ENCODE results near the gene HAP1. TPM values are rescaled to one million over a fixed set of nuclear protein-coding genes. Genes with fewer than 3 reads are reported as not detected.
A peak's percentile ranks its signal among the peaks of the same experiment; 100 is the strongest.
"Not testable (repeated sequence)": the region's sequence is repeated elsewhere in the genome, so short reads cannot be mapped to it uniquely, and the experiment has no call there.

The HAP1 gene
- total and polyA plus RNA-seq, 4 donors = under 0.01 to 0.05 (median 0.03) TPM

DNA sequence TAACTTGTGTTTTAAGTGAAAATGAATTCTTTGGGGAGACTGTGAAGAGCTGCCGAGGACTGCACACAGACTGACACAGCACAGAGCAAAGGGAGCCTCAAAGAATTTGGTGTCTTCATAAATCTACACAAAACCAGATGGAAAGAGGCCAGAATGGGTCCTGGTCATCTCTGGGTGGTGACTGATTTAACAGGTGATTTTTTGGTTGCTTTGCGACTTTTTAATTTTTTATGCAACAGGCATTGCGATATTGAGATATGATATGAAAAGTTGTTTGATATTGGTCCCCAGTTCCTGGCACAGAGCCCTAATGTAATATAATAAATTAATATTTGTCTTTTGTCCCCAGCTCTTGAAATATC lies 58.4 kb downstream of the HAP1 start:
- 38% methylated on average over 3 of the region's 3 CpGs for WGBS
- no peak overlapping the region for H3K9ac ChIP-seq (ENCODE audit: low read depth in 1 of 2, low read length in 2 of 2)
- TF ChIP-seq, protein P1, sequence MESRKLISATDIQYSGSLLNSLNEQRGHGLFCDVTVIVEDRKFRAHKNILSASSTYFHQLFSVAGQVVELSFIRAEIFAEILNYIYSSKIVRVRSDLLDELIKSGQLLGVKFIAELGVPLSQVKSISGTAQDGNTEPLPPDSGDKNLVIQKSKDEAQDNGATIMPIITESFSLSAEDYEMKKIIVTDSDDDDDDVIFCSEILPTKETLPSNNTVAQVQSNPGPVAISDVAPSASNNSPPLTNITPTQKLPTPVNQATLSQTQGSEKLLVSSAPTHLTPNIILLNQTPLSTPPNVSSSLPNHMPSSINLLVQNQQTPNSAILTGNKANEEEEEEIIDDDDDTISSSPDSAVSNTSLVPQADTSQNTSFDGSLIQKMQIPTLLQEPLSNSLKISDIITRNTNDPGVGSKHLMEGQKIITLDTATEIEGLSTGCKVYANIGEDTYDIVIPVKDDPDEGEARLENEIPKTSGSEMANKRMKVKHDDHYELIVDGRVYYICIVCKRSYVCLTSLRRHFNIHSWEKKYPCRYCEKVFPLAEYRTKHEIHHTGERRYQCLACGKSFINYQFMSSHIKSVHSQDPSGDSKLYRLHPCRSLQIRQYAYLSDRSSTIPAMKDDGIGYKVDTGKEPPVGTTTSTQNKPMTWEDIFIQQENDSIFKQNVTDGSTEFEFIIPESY (IDR thresholded peaks at IDR 0.05) = no peak
- TF ChIP-seq RAD21 (IDR thresholded peaks at IDR 0.05) (no peak), FOXA1 (IDR thresholded peaks at IDR 0.05) (no peak), NR2F2 (IDR thresholded peaks at IDR 0.05) (no peak), JUND (IDR thresholded peaks at IDR 0.05) (no peak), HNF4G (IDR thresholded peaks at IDR 0.05) (no peak), YY1 (IDR thresholded peaks at IDR 0.05) (no peak), RXRA (IDR thresholded peaks at IDR 0.05) (no peak), FOXA2 (IDR thresholded peaks at IDR 0.05) (no peak), GABPA (IDR thresholded peaks at IDR 0.05 in 1 of 2, conservative IDR thresholded peaks at IDR 0.05 in 1 of 2) (no peak)
- TF ChIP-seq, protein P2, sequence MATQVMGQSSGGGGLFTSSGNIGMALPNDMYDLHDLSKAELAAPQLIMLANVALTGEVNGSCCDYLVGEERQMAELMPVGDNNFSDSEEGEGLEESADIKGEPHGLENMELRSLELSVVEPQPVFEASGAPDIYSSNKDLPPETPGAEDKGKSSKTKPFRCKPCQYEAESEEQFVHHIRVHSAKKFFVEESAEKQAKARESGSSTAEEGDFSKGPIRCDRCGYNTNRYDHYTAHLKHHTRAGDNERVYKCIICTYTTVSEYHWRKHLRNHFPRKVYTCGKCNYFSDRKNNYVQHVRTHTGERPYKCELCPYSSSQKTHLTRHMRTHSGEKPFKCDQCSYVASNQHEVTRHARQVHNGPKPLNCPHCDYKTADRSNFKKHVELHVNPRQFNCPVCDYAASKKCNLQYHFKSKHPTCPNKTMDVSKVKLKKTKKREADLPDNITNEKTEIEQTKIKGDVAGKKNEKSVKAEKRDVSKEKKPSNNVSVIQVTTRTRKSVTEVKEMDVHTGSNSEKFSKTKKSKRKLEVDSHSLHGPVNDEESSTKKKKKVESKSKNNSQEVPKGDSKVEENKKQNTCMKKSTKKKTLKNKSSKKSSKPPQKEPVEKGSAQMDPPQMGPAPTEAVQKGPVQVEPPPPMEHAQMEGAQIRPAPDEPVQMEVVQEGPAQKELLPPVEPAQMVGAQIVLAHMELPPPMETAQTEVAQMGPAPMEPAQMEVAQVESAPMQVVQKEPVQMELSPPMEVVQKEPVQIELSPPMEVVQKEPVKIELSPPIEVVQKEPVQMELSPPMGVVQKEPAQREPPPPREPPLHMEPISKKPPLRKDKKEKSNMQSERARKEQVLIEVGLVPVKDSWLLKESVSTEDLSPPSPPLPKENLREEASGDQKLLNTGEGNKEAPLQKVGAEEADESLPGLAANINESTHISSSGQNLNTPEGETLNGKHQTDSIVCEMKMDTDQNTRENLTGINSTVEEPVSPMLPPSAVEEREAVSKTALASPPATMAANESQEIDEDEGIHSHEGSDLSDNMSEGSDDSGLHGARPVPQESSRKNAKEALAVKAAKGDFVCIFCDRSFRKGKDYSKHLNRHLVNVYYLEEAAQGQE (IDR thresholded peaks at IDR 0.05) = no peak
- TF ChIP-seq, protein P3, sequence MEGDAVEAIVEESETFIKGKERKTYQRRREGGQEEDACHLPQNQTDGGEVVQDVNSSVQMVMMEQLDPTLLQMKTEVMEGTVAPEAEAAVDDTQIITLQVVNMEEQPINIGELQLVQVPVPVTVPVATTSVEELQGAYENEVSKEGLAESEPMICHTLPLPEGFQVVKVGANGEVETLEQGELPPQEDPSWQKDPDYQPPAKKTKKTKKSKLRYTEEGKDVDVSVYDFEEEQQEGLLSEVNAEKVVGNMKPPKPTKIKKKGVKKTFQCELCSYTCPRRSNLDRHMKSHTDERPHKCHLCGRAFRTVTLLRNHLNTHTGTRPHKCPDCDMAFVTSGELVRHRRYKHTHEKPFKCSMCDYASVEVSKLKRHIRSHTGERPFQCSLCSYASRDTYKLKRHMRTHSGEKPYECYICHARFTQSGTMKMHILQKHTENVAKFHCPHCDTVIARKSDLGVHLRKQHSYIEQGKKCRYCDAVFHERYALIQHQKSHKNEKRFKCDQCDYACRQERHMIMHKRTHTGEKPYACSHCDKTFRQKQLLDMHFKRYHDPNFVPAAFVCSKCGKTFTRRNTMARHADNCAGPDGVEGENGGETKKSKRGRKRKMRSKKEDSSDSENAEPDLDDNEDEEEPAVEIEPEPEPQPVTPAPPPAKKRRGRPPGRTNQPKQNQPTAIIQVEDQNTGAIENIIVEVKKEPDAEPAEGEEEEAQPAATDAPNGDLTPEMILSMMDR (IDR thresholded peaks at IDR 0.05; ENCODE audit: low read depth, low read length, missing input control) = no peak

DNA sequence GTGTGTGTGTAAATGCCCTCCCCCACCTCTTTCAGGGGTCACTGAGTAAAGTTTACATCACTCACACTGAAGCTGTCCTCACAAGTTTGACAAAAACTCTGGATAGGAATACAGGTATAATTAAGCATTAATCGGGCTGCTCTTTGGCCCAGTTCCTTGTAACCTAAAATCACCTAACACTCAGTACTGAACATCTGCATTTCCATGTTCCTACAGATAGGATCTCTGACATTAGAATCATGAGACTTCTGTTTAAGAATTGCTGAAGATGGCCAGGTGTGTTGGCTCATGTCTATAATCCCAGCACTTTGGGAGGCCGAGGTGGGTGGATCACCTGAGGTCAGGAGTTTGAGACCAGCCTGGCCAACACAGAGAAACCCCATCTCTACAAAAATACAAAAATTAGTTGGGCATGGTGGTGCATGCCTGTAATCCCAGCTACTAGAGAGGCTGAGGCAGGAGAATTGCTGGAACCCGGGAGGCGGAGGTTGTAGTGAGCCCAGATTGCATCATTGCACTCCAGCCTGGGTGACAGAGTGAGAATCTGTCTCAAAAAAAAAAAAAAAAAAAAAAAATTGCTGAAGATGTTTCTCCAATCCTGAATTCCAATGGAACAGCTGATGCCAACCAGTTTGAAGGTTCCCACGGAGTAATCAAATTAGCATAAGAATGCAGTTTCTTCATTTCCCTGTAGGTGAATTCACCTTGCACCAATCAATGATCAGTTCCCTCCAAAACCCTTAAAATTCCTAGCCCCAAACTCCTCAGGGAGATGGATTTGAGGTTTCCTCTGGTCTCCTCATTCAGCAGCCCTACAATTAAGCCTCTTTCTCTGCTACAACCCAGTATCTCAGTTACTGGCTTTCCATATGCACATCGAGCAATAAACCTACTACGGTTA lies 59.0 kb downstream of the HAP1 start:
- H3K4me3 ChIP-seq (ENCODE audit: low read depth in 1 of 3, low read length in 3 of 3); DNase-seq (ENCODE audit: low spot score); H3K27me3 ChIP-seq (ENCODE audit: control insufficient read depth in 4 of 4, insufficient read depth in 4 of 4, low read length in 3 of 4); H3K36me3 ChIP-seq (ENCODE audit: control insufficient read depth in 4 of 4, insufficient read depth in 3 of 4, low read depth in 1 of 4, low read length in 3 of 4); H3K9ac ChIP-seq (ENCODE audit: low read depth in 1 of 2, low read length in 2 of 2); H3K9me3 ChIP-seq (ENCODE audit: control insufficient read depth in 4 of 4, low read length in 3 of 4): not testable (repeated sequence)
- WGBS = 63% methylated on average over 7 of the region's 7 CpGs
- Histone ChIP-seq H3K27ac (ENCODE audit: low read depth in 1 of 2, low read length in 2 of 2) (peak overlapping the region; percentile 17 to 42), H3K4me1 (ENCODE audit: control insufficient read depth in 4 of 4, insufficient read depth in 4 of 4, low read length in 3 of 4) (peaks cover 2 to 13% (median 10%) of the 10 kb centered on the region in 4 donors)

More for the DNA sequence above, 58.4 kb downstream of the HAP1 start:
- DNase-seq (ENCODE audit: low spot score) = no peak
- Histone ChIP-seq H3K4me3 (ENCODE audit: low read depth in 1 of 3, low read length in 3 of 3) (no peak overlapping the region), H3K9me3 (ENCODE audit: control insufficient read depth in 4 of 4, low read length in 3 of 4) (no peaks in the 10 kb centered on the region), H3K27me3 (ENCODE audit: control insufficient read depth in 4 of 4, insufficient read depth in 4 of 4, low read length in 3 of 4) (no peaks in the 10 kb centered on the region), H3K27ac (ENCODE audit: low read depth in 1 of 2, low read length in 2 of 2) (peak overlapping the region; percentile 17 to 42), H3K36me3 (ENCODE audit: control insufficient read depth in 4 of 4, insufficient read depth in 3 of 4, low read depth in 1 of 4, low read length in 3 of 4) (no peaks in the 10 kb centered on the region), H3K4me1 (ENCODE audit: control insufficient read depth in 4 of 4, insufficient read depth in 4 of 4, low read length in 3 of 4) (peaks cover 2 to 13% (median 10%) of the 10 kb centered on the region in 4 donors)

Small RNA genes within 50 kb of the gene (small RNA-seq; reads per million reads assigned to genes)
- gene RN7SL399P = not detected
- gene RNA5SP442 = not detected

Other genes with a start within 250 kb of the HAP1 start
- under 1 TPM in 1 of 2 donors, not detected in 1; 0.05 TPM for gene KRT36, start 244.7 kb downstream of the HAP1 start, total RNA-seq
- gene KRT36, start 244.7 kb downstream of the HAP1 start, polyA plus RNA-seq = not detected
- gene KRT13, start 229.0 kb downstream of the HAP1 start, total RNA-seq = 1 to 10 TPM in 1 of 2 donors, not detected in 1; 3.7 TPM
- 1 to 10 TPM in 1 of 2 donors, under 1 TPM in 1; 0.13 to 2.8 TPM for gene KRT13, start 229.0 kb downstream of the HAP1 start, polyA plus RNA-seq
- gene KRT15, start 215.8 kb downstream of the HAP1 start, total RNA-seq = not detected
- gene KRT15, start 215.8 kb downstream of the HAP1 start, polyA plus RNA-seq = under 1 TPM in 1 of 2 donors, not detected in 1; 0.14 TPM
- 1 to 10 TPM; 3.1 to 3.4 TPM for gene KRT19, start 206.3 kb downstream of the HAP1 start, total RNA-seq
- gene KRT19, start 206.3 kb downstream of the HAP1 start, polyA plus RNA-seq = 1 to 10 TPM; 3.8 to 5.8 TPM
- gene KRT9, start 162.6 kb downstream of the HAP1 start, total RNA-seq = not detected
- gene KRT9, start 162.6 kb downstream of the HAP1 start, polyA plus RNA-seq = not detected
- gene KRT14, start 147.7 kb downstream of the HAP1 start, total RNA-seq = not detected
- not detected for gene KRT14, start 147.7 kb downstream of the HAP1 start, polyA plus RNA-seq
- gene KRT16, start 121.9 kb downstream of the HAP1 start, total RNA-seq = not detected
- gene KRT16, start 121.9 kb downstream of the HAP1 start, polyA plus RNA-seq = not detected
- gene KRT17, start 110.1 kb downstream of the HAP1 start, total RNA-seq = not detected
- gene KRT17, start 110.1 kb downstream of the HAP1 start, polyA plus RNA-seq = under 1 TPM in 1 of 2 donors, not detected in 1; 0.15 TPM
- 10 to 100 TPM; 56.5 to 61.0 TPM for gene EIF1, start 45.8 kb downstream of the HAP1 start, total RNA-seq
- 100 to 1,000 TPM; 258 to 755 TPM for gene EIF1, start 45.8 kb downstream of the HAP1 start, polyA plus RNA-seq
- gene GAST, start 22.3 kb downstream of the HAP1 start, total RNA-seq = not detected
- gene GAST, start 22.3 kb downstream of the HAP1 start, polyA plus RNA-seq = not detected
- 10 to 100 TPM; 40.7 to 56.0 TPM for gene JUP, start 52.1 kb upstream of the HAP1 start, total RNA-seq
- gene JUP, start 52.1 kb upstream of the HAP1 start, polyA plus RNA-seq = 10 to 100 TPM; 39.1 to 47.7 TPM
- gene P3H4, start 77.3 kb upstream of the HAP1 start, total RNA-seq = 1 to 10 TPM; 2.6 to 5.6 TPM
- gene P3H4, start 77.3 kb upstream of the HAP1 start, polyA plus RNA-seq = 1 to 10 TPM; 1.7 to 2.0 TPM
- gene FKBP10, start 78.4 kb upstream of the HAP1 start, total RNA-seq = 10 to 100 TPM in 1 of 2 donors, 1 to 10 TPM in 1; 6.2 to 17.6 TPM
- gene FKBP10, start 78.4 kb upstream of the HAP1 start, polyA plus RNA-seq = 1 to 10 TPM in 1 of 2 donors, under 1 TPM in 1; 0.71 to 5.0 TPM
- 10 to 100 TPM; 15.3 to 32.0 TPM for gene NT5C3B, start 101.6 kb upstream of the HAP1 start, total RNA-seq
- 10 to 100 TPM; 25.1 to 28.8 TPM for gene NT5C3B, start 101.6 kb upstream of the HAP1 start, polyA plus RNA-seq
- under 1 TPM in 1 of 2 donors, not detected in 1; 0.17 TPM for gene KLHL10, start 103.2 kb upstream of the HAP1 start, total RNA-seq
- gene KLHL10, start 103.2 kb upstream of the HAP1 start, polyA plus RNA-seq = under 1 TPM; 0.03 to 0.07 TPM
- gene KLHL11, start 130.8 kb upstream of the HAP1 start, total RNA-seq = 10 to 100 TPM; 11.9 to 12.6 TPM
- 1 to 10 TPM in 1 of 2 donors, under 1 TPM in 1; 0.68 to 2.4 TPM for gene KLHL11, start 130.8 kb upstream of the HAP1 start, polyA plus RNA-seq
- 100 to 1,000 TPM in 1 of 2 donors, 10 to 100 TPM in 1; 55.4 to 133 TPM for gene ACLY, start 184.3 kb upstream of the HAP1 start, total RNA-seq
- gene ACLY, start 184.3 kb upstream of the HAP1 start, polyA plus RNA-seq = 10 to 100 TPM; 12.1 to 18.8 TPM
- gene ODAD4, start 196.0 kb upstream of the HAP1 start, total RNA-seq = 1 to 10 TPM in 1 of 2 donors, under 1 TPM in 1; 0.25 to 1.0 TPM
- gene ODAD4, start 196.0 kb upstream of the HAP1 start, polyA plus RNA-seq = under 1 TPM; 0.07 to 0.21 TPM
- gene CNP, start 232.2 kb upstream of the HAP1 start, total RNA-seq = 10 to 100 TPM; 25.3 to 29.6 TPM
- gene CNP, start 232.2 kb upstream of the HAP1 start, polyA plus RNA-seq = 10 to 100 TPM; 30.7 to 38.3 TPM

Data from liver (tissue), 10 donors.